Measurements from ENCODE around the gene SPC25.

SPC25 gene

DNA sequence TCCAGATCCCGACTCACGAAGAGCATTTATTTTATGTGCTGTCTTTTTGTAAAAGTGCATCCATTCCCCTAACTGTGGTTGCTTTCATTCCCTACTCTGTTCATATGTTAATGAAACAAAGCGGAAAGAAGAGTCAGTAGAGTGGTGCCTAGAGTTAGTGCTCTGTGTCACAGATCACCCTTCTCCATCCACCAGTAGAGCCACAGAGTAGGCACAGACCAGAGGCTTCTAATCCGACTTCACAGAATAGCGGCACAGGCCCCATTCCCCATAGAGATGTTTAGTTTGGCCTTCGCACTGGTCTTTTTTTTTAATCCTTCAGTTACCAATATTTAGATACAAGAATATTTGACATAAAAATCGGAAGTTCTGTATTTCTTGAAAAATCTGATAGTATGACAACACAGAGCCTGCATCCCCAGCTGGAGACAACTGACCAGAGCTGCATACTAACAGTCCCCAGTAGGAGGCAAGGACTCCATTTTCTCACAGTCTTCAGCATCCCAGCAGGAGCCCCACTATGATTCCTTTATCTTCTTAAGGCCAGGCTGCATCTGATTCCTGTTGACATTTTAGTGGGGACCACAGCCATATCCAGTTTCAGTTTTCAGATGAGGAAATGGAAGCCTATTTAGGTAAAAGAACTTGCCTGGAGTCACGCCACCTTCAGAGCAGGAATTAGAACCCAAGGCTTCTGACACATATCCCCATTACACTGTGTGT is 17.9 kb upstream of the SPC25 start:
- TF ChIP-seq, protein P1, sequence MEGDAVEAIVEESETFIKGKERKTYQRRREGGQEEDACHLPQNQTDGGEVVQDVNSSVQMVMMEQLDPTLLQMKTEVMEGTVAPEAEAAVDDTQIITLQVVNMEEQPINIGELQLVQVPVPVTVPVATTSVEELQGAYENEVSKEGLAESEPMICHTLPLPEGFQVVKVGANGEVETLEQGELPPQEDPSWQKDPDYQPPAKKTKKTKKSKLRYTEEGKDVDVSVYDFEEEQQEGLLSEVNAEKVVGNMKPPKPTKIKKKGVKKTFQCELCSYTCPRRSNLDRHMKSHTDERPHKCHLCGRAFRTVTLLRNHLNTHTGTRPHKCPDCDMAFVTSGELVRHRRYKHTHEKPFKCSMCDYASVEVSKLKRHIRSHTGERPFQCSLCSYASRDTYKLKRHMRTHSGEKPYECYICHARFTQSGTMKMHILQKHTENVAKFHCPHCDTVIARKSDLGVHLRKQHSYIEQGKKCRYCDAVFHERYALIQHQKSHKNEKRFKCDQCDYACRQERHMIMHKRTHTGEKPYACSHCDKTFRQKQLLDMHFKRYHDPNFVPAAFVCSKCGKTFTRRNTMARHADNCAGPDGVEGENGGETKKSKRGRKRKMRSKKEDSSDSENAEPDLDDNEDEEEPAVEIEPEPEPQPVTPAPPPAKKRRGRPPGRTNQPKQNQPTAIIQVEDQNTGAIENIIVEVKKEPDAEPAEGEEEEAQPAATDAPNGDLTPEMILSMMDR (IDR thresholded peaks at IDR 0.05): no peak
- H3K27me3 Mint-ChIP-seq (ENCODE audit: low read depth, poor library complexity): peaks cover 21% of the 10 kb centered on the region
- no peak overlapping the region for H3K4me3 Mint-ChIP-seq
- H3K9me3 Mint-ChIP-seq: no peaks in the 10 kb centered on the region
- H3K36me3 Mint-ChIP-seq (ENCODE audit: low read depth): no peaks in the 10 kb centered on the region
- H3K27ac Mint-ChIP-seq: no peak overlapping the region
- peaks cover 9% of the 10 kb centered on the region for H3K4me1 Mint-ChIP-seq
- DNase-seq: no peak

DNA sequence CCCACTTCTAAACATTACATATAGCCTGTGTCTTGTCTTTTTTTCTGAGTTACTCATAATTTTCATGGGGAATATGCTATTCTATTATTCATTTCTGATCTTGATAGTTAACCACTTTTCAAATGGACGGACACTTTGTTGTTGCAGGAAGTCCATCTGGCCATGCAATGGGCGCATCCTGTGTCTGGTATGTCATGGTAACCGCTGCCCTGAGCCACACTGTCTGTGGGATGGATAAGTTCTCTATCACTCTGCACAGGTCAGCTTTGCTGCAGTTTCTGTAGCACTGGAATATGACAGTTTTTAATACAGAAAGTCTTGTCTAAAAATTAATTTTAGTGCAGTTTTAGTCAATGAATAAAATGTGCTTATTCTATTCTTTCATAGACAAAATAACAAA is 14.1 kb upstream of the SPC25 start:
- no peak for DNase-seq
- TF ChIP-seq, protein P1 (IDR thresholded peaks at IDR 0.05): no peak
- Mint-ChIP-seq H3K4me1 (no peaks in the 10 kb centered on the region), H3K27me3 (ENCODE audit: low read depth, poor library complexity) (peaks cover 4% of the 10 kb centered on the region), H3K9me3 (no peaks in the 10 kb centered on the region), H3K27ac (no peak overlapping the region), H3K36me3 (ENCODE audit: low read depth) (no peaks in the 10 kb centered on the region), H3K4me3 (no peak overlapping the region)

DNA sequence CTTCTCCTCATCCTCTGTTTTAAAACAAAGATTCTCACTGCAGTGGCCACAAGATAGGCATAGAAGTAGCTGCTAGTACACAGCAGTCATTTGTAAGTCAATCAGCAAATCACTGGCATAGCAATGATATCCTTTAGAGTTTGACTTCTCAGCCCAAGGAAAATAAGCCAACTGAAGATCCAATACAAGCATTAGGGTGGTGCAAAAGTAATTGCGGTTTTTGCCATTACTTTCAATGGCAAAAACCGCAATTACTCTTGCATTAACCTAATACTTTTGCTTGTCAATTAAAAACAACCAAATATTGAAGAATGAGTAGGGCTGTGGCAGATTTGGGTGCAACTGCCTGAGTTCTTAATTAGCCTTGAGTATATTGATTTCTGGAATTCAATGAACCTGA is 13.7 kb upstream of the SPC25 start:
- Mint-ChIP-seq H3K27ac (no peak overlapping the region), H3K36me3 (ENCODE audit: low read depth) (no peaks in the 10 kb centered on the region), H3K27me3 (ENCODE audit: low read depth, poor library complexity) (peaks cover 4% of the 10 kb centered on the region), H3K4me1 (no peaks in the 10 kb centered on the region), H3K4me3 (no peak overlapping the region), H3K9me3 (no peaks in the 10 kb centered on the region)
- TF ChIP-seq, protein P1 (IDR thresholded peaks at IDR 0.05): no peak
- no peak for DNase-seq

DNA sequence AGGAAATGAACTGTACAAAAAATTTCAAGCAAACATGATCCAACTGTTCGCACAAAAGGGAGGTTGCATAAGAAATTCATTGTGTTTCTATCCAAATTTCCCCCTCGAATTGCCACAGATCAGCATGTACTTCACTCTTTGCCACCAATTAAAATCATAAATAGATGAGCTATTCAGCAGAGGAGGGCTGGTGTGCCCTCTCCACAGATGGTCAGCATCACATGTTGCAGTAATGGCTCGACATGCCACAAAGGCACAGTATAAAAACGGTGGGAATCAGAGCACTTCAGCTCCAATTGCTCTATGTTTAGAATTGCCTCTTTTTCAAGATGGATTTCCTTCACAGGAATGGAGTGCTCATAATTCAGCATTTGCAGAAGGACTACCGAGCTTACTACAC is 10.8 kb upstream of the SPC25 start, which contains the start of gene G6PC2:
Gene G6PC2, plus strand, starts transcription at position 289 of the 400 bp plus-strand sequence. Its CDS starts 41 bp downstream, at position 330.
- Mint-ChIP-seq H3K4me1 (no peaks in the 10 kb centered on the region), H3K36me3 (ENCODE audit: low read depth) (no peaks in the 10 kb centered on the region), H3K9me3 (no peaks in the 10 kb centered on the region), H3K4me3 (no peak within 1 kb of the TSS), H3K27ac (no peak within 1 kb of the TSS), H3K27me3 (ENCODE audit: low read depth, poor library complexity) (no peaks in the 10 kb centered on the region)
- DNase-seq: no peak
- TF ChIP-seq, protein P1 (IDR thresholded peaks at IDR 0.05): no peak

DNA sequence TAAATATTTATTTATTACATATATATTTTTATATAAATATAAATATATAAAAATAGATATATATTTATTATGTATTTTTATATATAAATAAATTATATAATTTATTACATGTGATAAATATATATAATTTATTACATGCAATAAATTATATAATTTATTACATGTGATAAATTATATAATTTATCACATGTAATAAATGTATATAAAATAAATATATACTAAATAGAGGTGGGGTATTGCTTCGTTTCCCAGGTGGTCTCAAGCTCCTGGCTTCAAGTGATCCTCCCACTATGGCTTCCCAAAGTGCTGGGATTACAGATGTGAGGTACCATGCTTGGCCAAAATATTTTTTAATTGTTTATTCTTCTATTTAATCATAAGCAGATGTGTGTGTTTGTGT is 7.2 kb upstream of the SPC25 start:
- Mint-ChIP-seq H3K36me3 (ENCODE audit: low read depth) (no peaks in the 10 kb centered on the region), H3K27me3 (ENCODE audit: low read depth, poor library complexity) (peaks cover 4% of the 10 kb centered on the region), H3K4me1 (no peaks in the 10 kb centered on the region), H3K27ac (no peak overlapping the region), H3K4me3 (no peak overlapping the region), H3K9me3 (no peaks in the 10 kb centered on the region)
- TF ChIP-seq, protein P1 (IDR thresholded peaks at IDR 0.05): no peak
- DNase-seq: no peak

DNA sequence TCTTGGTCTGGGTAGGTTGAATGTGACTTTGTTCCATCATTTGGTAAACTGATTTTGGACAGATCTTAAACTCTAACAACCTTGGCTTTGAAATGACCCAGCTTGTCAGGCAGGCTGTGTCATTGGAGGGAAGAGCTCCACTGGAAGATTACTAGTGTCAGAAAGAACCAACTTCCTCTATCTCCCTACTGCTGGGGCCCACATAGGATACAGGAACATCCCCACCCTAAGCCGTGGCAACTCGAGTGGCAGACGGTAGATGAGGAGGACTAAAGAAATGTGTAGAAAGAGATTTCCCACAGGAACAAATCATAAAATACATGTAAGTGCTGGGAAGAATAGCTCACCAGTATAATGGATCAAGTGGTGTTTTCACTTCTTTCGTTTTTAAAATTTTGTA is 6.6 kb upstream of the SPC25 start:
- Mint-ChIP-seq H3K27me3 (ENCODE audit: low read depth, poor library complexity) (peaks cover 10% of the 10 kb centered on the region), H3K9me3 (no peaks in the 10 kb centered on the region), H3K27ac (no peak overlapping the region), H3K4me1 (no peaks in the 10 kb centered on the region), H3K36me3 (ENCODE audit: low read depth) (no peaks in the 10 kb centered on the region), H3K4me3 (no peak overlapping the region)
- no peak for DNase-seq
- TF ChIP-seq, protein P1 (IDR thresholded peaks at IDR 0.05): no peak

Data from nephron progenitor cell (in vitro differentiated cells).